ENCODE data around the gene CAMK2B. TPM values are rescaled to one million over a fixed set of nuclear protein-coding genes. Genes with fewer than 3 reads are reported as not detected.

CAMK2B gene
- polyA plus RNA-seq, 1 donor (not counting 4 experiments of a cell fraction or from before 2014, with no cell fraction given), result 0.25 TPM

- no peak for DNase-seq (ENCODE audit: low read depth, low spot score)
- H3K79me2 ChIP-seq (ENCODE audit: control insufficient read depth, insufficient read depth, low read length), result no peaks in the 10 kb centered on the region
- no peak overlapping the region for H3K4me2 ChIP-seq (ENCODE audit: control insufficient read depth, extremely low read depth, insufficient read depth, low read depth, low read length)
- H2AFZ ChIP-seq (ENCODE audit: control insufficient read depth, low read length), result no peak overlapping the region
- dilution Hi-C loops (cut with MboI; ENCODE audit: extremely low pct_ligation_motif_present, low sequenced_read_pairs), result no loop called here
- no peak overlapping the region for H3K27ac ChIP-seq (ENCODE audit: control insufficient read depth, insufficient read depth, low read length)
- FAIRE-seq, result no peak
- H3K9me3 ChIP-seq (ENCODE audit: control insufficient read depth, low read depth, low read length), result peaks cover 4% of the 10 kb centered on the region
- no peak overlapping the region for H3K9ac ChIP-seq (ENCODE audit: control insufficient read depth, extremely low read depth, insufficient read depth, low read length)
- TF ChIP-seq EZH2 (IDR thresholded peaks at IDR 0.05; ENCODE audit: low read length) (no peak), CTCF (optimal IDR thresholded peaks at IDR 0.05 in 1 of 3, IDR thresholded peaks at IDR 0.05 in 1 of 3, conservative IDR thresholded peaks at IDR 0.05 in 1 of 3; ENCODE audit: extremely low read depth in 1 of 3, insufficient read depth in 2 of 3, low read length in 3 of 3) (no peak)
- H3K27me3 ChIP-seq (ENCODE audit: control insufficient read depth, extremely low read depth, insufficient read depth, low read length), result no peaks in the 10 kb centered on the region
- no peaks in the 10 kb centered on the region for H4K20me1 ChIP-seq (ENCODE audit: control insufficient read depth, extremely low read depth, insufficient read depth, low read length)
- no peaks in the 10 kb centered on the region for H3K36me3 ChIP-seq (ENCODE audit: control insufficient read depth in 2 of 2, extremely low read depth in 1 of 2, insufficient read depth in 2 of 2, low read length in 2 of 2)
- H3K4me1 ChIP-seq (ENCODE audit: control insufficient read depth, extremely low read depth, insufficient read depth, low read length), result peaks cover 10% of the 10 kb centered on the region
- no peak overlapping the region for H3K4me3 ChIP-seq (ENCODE audit: control insufficient read depth in 2 of 3, extremely low read depth in 1 of 3, insufficient read depth in 2 of 3, low read depth in 1 of 3, low read length in 3 of 3)
- H3K9me1 ChIP-seq (ENCODE audit: control insufficient read depth, extremely low read depth, insufficient read depth, low read length), result no peaks in the 10 kb centered on the region
Observed at GRCh38 chr7:44353668-44354067, 28.3 kb upstream of the CAMK2B start.

- no peak for DNase-seq (ENCODE audit: low read depth, low spot score)
- dilution Hi-C loops (cut with MboI; ENCODE audit: extremely low pct_ligation_motif_present, low sequenced_read_pairs), result no loop called here
Observed at GRCh38 chr7:44348851-44349781, 23.7 kb upstream of the CAMK2B start.

More at GRCh38 chr7:44348851-44349781, 23.7 kb upstream of the CAMK2B start:
- peak overlapping the region; percentile 68 for H2AFZ ChIP-seq (ENCODE audit: control insufficient read depth, low read length)
- H3K4me1 ChIP-seq (ENCODE audit: control insufficient read depth, extremely low read depth, insufficient read depth, low read length), result peaks cover 10% of the 10 kb centered on the region
- H3K9me3 ChIP-seq (ENCODE audit: control insufficient read depth, low read depth, low read length), result peaks cover 4% of the 10 kb centered on the region
- no peaks in the 10 kb centered on the region for H3K79me2 ChIP-seq (ENCODE audit: control insufficient read depth, insufficient read depth, low read length)
- no peaks in the 10 kb centered on the region for H4K20me1 ChIP-seq (ENCODE audit: control insufficient read depth, extremely low read depth, insufficient read depth, low read length)
- H3K9ac ChIP-seq (ENCODE audit: control insufficient read depth, extremely low read depth, insufficient read depth, low read length), result no peak overlapping the region
- no peak for TF ChIP-seq EZH2 (IDR thresholded peaks at IDR 0.05; ENCODE audit: low read length)
- TF ChIP-seq CTCF (optimal IDR thresholded peaks at IDR 0.05 in 1 of 3, IDR thresholded peaks at IDR 0.05 in 1 of 3, conservative IDR thresholded peaks at IDR 0.05 in 1 of 3; ENCODE audit: extremely low read depth in 1 of 3, insufficient read depth in 2 of 3, low read length in 3 of 3), result peak; percentile 19 to 61 (median 60)
- H3K4me3 ChIP-seq (ENCODE audit: control insufficient read depth in 2 of 3, extremely low read depth in 1 of 3, insufficient read depth in 2 of 3, low read depth in 1 of 3, low read length in 3 of 3), result no peak overlapping the region
- no peaks in the 10 kb centered on the region for H3K36me3 ChIP-seq (ENCODE audit: control insufficient read depth in 2 of 2, extremely low read depth in 1 of 2, insufficient read depth in 2 of 2, low read length in 2 of 2)
- H3K27ac ChIP-seq (ENCODE audit: control insufficient read depth, insufficient read depth, low read length), result no peak overlapping the region
- no peaks in the 10 kb centered on the region for H3K27me3 ChIP-seq (ENCODE audit: control insufficient read depth, extremely low read depth, insufficient read depth, low read length)
- peak overlapping the region; percentile 37 for H3K4me2 ChIP-seq (ENCODE audit: control insufficient read depth, extremely low read depth, insufficient read depth, low read depth, low read length)
- no peak for FAIRE-seq
- H3K9me1 ChIP-seq (ENCODE audit: control insufficient read depth, extremely low read depth, insufficient read depth, low read length), result no peaks in the 10 kb centered on the region
